Osteoblast (primary cell): Measurements from ENCODE around the gene R3HDM4. TPM values are rescaled to one million over a fixed set of nuclear protein-coding genes. Genes with fewer than 3 reads are reported as not detected.
"Not testable (repeated sequence)": the region's sequence is repeated elsewhere in the genome, so short reads cannot be mapped to it uniquely, and the experiment has no call there.

Source experiments
- DNase-seq: peaks from one replicate; pipeline ENCODE4 v3.0.0; 2011; ENCODE audit warnings: low spot score, mixed read lengths; ENCODE audit not compliant: insufficient read length; ENCODE audit errors: missing footprints
- H2AFZ ChIP-seq: 2 replicates; pipeline ENCODE4 v1.6.0; 2011; ENCODE audit warnings: mild to moderate bottlenecking, low read length
- H3K27ac ChIP-seq: 2 replicates; pipeline ENCODE4 v1.5.1; 2011; ENCODE audit warnings: mild to moderate bottlenecking, low read depth, low read length, moderate library complexity
- H3K27me3 ChIP-seq: 2 replicates; pipeline ENCODE4 v1.6.0; 2012; ENCODE audit warnings: mild to moderate bottlenecking, control low read depth, inconsistent platforms, low read length, moderate library complexity; ENCODE audit not compliant: insufficient read depth
- H3K36me3 ChIP-seq: 2 replicates; pipeline ENCODE4 v1.5.1; 2011; ENCODE audit warnings: mild to moderate bottlenecking, low read length, control low read depth, moderate library complexity; ENCODE audit not compliant: insufficient read depth
- H3K4me1 ChIP-seq: 2 replicates; pipeline ENCODE4 v1.5.1; 2011; ENCODE audit warnings: mild to moderate bottlenecking, low read length, control low read depth, moderate library complexity; ENCODE audit not compliant: insufficient read depth
- H3K4me2 ChIP-seq: 2 replicates; pipeline ENCODE4 v1.6.0; 2011; ENCODE audit warnings: mild to moderate bottlenecking, low read length; ENCODE audit not compliant: insufficient read depth
- H3K4me3 ChIP-seq: fragments of 200-600 bp; sonication (generic); 3 replicates; pipeline ENCODE4 v1.5.1; 2012; ENCODE audit warnings: mild to moderate bottlenecking, low read length, inconsistent platforms; ENCODE audit not compliant: insufficient read depth
- H3K79me2 ChIP-seq: 2 replicates; pipeline ENCODE4 v1.6.0; 2012; ENCODE audit warnings: mild to moderate bottlenecking, low read length, control low read depth, inconsistent platforms; ENCODE audit not compliant: insufficient read depth
- H3K9me3 ChIP-seq: 2 replicates; pipeline ENCODE4 v1.5.1; 2011; ENCODE audit warnings: low read depth, low read length, control low read depth
- H4K20me1 ChIP-seq: 2 replicates; pipeline ENCODE4 v1.6.0; 2012; ENCODE audit warnings: mild to moderate bottlenecking, low read length, control low read depth; ENCODE audit not compliant: insufficient read depth
- total RNA-seq: library from RNA; depleted of rRNA; stranded (reverse); fragments of >200 nt; gene quantifications from 2 replicates; pipeline ENCODE4 v1.2.3, GENCODE V29; 2012
- TF ChIP-seq, protein P1 (sequence below): IDR thresholded peaks from 2 replicates; pipeline ENCODE4 v1.5.1; 2011; ENCODE audit warnings: mild to moderate bottlenecking, low read depth, low read length, moderate library complexity; ENCODE audit errors: extremely low read depth

The R3HDM4 gene
- total RNA-seq, 1 donor, result 31.1 TPM

DNA sequence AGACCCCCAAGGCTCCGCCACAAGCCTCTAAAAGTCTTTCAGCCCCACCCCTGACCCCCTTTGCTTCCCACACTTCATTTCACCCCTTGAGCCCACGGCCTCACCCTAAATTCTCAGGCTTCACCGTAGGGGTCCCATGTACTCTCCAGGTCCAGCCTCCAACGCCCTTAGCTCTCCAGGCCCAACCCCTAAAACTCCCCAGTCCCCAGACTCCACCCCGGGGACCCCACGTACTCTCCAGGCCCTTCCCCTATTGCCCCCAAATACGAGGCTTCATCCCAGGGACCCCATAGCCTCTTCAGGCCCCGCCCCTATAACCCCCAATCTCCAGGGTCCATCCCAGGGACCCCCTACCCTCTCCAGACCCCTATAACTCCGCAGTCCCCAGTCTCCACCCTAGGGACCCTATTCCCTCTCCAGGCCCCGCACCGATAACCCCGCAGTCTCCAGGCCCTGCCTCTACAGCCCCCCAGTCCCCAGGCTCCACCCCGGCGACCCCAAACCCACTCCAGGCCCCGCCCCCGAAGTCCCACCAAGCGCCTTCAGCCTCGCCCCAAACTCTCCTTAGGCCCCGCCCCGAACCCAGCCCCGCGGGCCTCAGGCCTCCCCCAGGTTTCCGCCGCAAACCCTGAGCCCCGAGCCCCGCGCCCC is 20.7 kb downstream of the R3HDM4 start:
- H3K4me1 ChIP-seq, result peaks cover 5% of the 10 kb centered on the region
- H3K4me2 ChIP-seq, result peak overlapping the region; percentile 83
- peaks cover 8% of the 10 kb centered on the region for H3K36me3 ChIP-seq
- H3K9me3 ChIP-seq, result no peaks in the 10 kb centered on the region
- no peaks in the 10 kb centered on the region for H3K27me3 ChIP-seq
- no peak overlapping the region for H2AFZ ChIP-seq
- peak overlapping the region; percentile 96 for H3K4me3 ChIP-seq
- peaks cover 4% of the 10 kb centered on the region for H4K20me1 ChIP-seq
- H3K27ac ChIP-seq, result peak overlapping the region; percentile 24
- no peak for DNase-seq
- peaks cover 25% of the 10 kb centered on the region for H3K79me2 ChIP-seq
- TF ChIP-seq, protein P1, sequence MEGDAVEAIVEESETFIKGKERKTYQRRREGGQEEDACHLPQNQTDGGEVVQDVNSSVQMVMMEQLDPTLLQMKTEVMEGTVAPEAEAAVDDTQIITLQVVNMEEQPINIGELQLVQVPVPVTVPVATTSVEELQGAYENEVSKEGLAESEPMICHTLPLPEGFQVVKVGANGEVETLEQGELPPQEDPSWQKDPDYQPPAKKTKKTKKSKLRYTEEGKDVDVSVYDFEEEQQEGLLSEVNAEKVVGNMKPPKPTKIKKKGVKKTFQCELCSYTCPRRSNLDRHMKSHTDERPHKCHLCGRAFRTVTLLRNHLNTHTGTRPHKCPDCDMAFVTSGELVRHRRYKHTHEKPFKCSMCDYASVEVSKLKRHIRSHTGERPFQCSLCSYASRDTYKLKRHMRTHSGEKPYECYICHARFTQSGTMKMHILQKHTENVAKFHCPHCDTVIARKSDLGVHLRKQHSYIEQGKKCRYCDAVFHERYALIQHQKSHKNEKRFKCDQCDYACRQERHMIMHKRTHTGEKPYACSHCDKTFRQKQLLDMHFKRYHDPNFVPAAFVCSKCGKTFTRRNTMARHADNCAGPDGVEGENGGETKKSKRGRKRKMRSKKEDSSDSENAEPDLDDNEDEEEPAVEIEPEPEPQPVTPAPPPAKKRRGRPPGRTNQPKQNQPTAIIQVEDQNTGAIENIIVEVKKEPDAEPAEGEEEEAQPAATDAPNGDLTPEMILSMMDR, result no peak

DNA sequence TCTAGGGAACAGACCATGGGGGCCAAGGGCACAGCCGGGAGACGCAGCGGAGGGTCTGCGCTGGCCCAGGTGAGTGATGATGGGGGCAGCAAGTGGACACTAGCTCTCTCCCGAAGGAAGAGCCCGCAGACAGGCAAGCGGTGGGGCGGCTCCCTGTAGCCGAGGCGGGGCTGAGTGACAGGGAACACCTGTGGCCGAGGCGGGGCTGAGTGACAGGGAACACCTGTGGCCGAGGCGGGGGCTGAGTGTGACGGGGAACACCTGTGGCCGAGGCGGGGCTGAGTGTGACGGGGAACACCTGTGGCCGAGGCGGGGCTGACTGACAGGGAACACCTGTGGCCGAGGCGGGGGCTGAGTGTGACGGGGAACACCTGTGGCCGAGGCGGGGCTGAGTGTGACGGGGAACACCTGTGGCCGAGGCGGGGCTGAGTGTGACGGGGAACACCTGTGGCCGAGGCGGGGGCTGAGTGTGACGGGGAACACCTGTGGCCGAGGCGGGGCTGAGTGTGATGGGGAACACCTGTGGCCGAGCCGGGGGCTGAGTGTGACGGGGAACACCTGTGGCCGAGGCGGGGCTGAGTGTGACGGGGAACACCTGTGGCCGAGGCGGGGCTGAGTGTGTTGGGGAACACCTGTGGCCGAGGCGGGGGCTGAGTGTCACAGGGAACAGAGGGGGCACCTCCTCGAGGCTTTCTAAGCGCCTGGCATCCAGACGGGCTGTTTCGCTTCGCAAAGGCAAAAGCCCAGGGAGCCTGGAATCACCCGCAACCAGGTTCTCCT is 21.4 kb downstream of the R3HDM4 start:
- not testable (repeated sequence) for H3K27ac ChIP-seq, H3K27me3 ChIP-seq, H2AFZ ChIP-seq, H3K4me1 ChIP-seq, H4K20me1 ChIP-seq, H3K9me3 ChIP-seq
- peak overlapping the region; percentile 83 for H3K4me2 ChIP-seq
- peak; percentile 89 for DNase-seq
- H3K79me2 ChIP-seq, result peaks cover 25% of the 10 kb centered on the region
- peaks cover 10% of the 10 kb centered on the region for H3K36me3 ChIP-seq
- peak overlapping the region; percentile 96 for H3K4me3 ChIP-seq

DNA sequence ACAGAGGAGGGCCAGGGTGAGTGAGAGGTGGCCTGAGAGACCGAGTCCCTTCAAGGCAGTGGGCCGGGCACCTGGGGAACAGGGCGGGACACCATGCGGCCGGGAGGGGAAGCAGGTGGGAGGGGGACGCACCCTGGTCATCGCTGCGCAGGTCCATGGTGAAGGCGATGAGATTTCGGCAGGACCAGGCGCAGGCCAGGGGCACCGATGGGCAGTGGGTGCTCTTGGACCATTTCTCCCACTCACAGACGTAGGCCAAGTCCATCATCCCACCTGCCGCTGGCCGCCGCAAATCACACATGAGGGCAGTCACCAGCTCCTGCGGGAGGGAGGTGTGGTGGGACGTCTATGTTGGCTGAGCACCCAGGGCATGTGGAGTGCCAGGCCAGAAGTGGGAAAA is 22.2 kb downstream of the R3HDM4 start:
- H2AFZ ChIP-seq, result no peak overlapping the region
- H3K27me3 ChIP-seq, result no peaks in the 10 kb centered on the region
- H3K9me3 ChIP-seq, result no peaks in the 10 kb centered on the region
- H3K4me2 ChIP-seq, result no peak overlapping the region
- peaks cover 18% of the 10 kb centered on the region for H3K36me3 ChIP-seq
- TF ChIP-seq, protein P1, result no peak
- peaks cover 5% of the 10 kb centered on the region for H3K4me1 ChIP-seq
- DNase-seq, result no peak
- H3K27ac ChIP-seq, result no peak overlapping the region
- H3K79me2 ChIP-seq, result peaks cover 25% of the 10 kb centered on the region
- no peak overlapping the region for H3K4me3 ChIP-seq
- peaks cover 4% of the 10 kb centered on the region for H4K20me1 ChIP-seq

DNA sequence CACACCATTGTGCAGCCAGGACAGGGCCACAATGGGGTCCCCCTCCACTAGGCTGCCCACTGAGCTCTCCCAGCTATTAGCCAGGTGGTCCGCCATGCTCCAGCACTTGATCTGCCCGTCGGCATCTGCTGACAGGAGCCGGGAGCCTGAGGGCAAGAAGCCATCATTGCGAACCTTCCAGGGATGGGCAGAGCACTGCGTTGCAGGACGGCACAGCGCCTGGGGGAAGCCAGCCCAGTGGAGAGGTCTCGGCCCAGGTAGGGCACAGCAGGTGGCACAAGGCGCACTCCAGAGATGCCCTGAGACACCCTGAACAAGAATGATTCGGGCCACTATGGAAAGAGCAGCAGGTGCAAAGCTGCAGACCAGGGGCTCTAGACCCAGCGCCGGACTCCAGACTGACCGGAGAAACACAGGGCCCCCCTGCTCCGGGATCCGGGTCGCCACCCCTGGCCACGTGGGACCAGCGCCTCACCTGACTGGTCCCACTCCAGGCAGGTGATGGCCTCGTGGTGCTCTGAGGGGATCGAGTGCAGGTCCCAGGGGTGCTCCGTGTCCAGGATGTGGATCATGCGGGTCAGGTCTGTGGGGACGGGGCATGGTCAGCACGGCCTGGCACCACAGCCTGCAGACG is 23.2 kb downstream of the R3HDM4 start:
- Histone ChIP-seq H3K4me2 (no peak overlapping the region), H3K27me3 (no peaks in the 10 kb centered on the region), H3K4me1 (peaks cover 5% of the 10 kb centered on the region), H3K4me3 (no peak overlapping the region), H3K79me2 (peaks cover 25% of the 10 kb centered on the region), H3K27ac (no peak overlapping the region), H3K9me3 (no peaks in the 10 kb centered on the region), H2AFZ (no peak overlapping the region), H3K36me3 (peaks cover 26% of the 10 kb centered on the region), H4K20me1 (peaks cover 4% of the 10 kb centered on the region)
- TF ChIP-seq, protein P1, result no peak
- DNase-seq, result no peak
